ENCODE measurements around the gene STON1.

GRCh38 chr2:48551548-48551947 is 21.6 kb downstream of the STON1 start:
- TF ChIP-seq ZNF274 (IDR thresholded peaks at IDR 0.05; ENCODE audit: borderline replicate concordance, extremely low read depth, low read length), result no peak
- TF ChIP-seq CBX8 (IDR thresholded peaks at IDR 0.05; ENCODE audit: borderline replicate concordance, low read depth, low read length), result no peak
- no peak for TF ChIP-seq POLR2A (IDR thresholded peaks at IDR 0.05; ENCODE audit: control extremely low read depth in 1 of 2, low read depth in 2 of 2, low read length in 2 of 2)
- TF ChIP-seq SIN3A (conservative IDR thresholded peaks at IDR 0.05 in 1 of 2, IDR thresholded peaks at IDR 0.05 in 1 of 2; ENCODE audit: low read depth in 1 of 2, low read length in 2 of 2), result no peak
- no peak for TF ChIP-seq CTCF (IDR thresholded peaks at IDR 0.05; ENCODE audit: control extremely low read depth in 1 of 3, insufficient read depth in 1 of 3, low read depth in 1 of 3, low read length in 3 of 3)
- no peak for TF ChIP-seq EZH2 (IDR thresholded peaks at IDR 0.05; ENCODE audit: low read depth, low read length, severe bottlenecking)
- no peak for TF ChIP-seq POLR2AphosphoS5 (IDR thresholded peaks at IDR 0.05; ENCODE audit: low read depth, low read length)
- no peak for TF ChIP-seq BACH1 (IDR thresholded peaks at IDR 0.05; ENCODE audit: low read length)
- TF ChIP-seq RNF2 (IDR thresholded peaks at IDR 0.05; ENCODE audit: borderline replicate concordance, low read depth, low read length, missing control alignments, poor library complexity, severe bottlenecking), result no peak
- TF ChIP-seq CREB1 (IDR thresholded peaks at IDR 0.05), result no peak
- TF ChIP-seq MAX (IDR thresholded peaks at IDR 0.05), result no peak
